K562 (cell line): ENCODE data around the gene SP2. TPM values are rescaled to one million over a fixed set of nuclear protein-coding genes. Genes with fewer than 3 reads are reported as not detected.

Source experiments
- C11orf30 ChIP-seq: fragments of 450-650 bp; IDR thresholded peaks from 2 replicates; pipeline ENCODE4 v1.6.1; 2016; ENCODE audit warnings: low read depth, mild to moderate bottlenecking
- CHCHD3 ChIP-seq: fragments of 250-450 bp; sonication (Bioruptor Pico); IDR thresholded peaks from 2 replicates; pipeline ENCODE4 v2.1.2; 2022; ENCODE audit warnings: mild to moderate bottlenecking
- CSDE1 ChIP-seq, 2 experiments: fragments of 450-650 bp; IDR thresholded peaks; 2 replicates each; pipeline ENCODE4 v1.6.1; 2016; ENCODE audit warnings: mild to moderate bottlenecking in 1 of 2
- FOXA3 ChIP-seq, 2 experiments: fragments of 450-650 bp in 1 of 2; sonication (generic) in 1 of 2; formaldehyde crosslinking; IDR thresholded peaks in 1 of 2; conservative IDR thresholded peaks in 1 of 2; 2 replicates each; pipeline versions ENCODE4 v1.4.0 to v1.8.0; 2020 to 2022; ENCODE audit warnings: mild to moderate bottlenecking in 2 of 2, missing genetic modification reagents in 1 of 2
- GABPB1 ChIP-seq: sonication (generic); formaldehyde crosslinking; IDR thresholded peaks from 2 replicates; pipeline ENCODE4 v1.8.0; 2022; ENCODE audit warnings: mild to moderate bottlenecking, missing genetic modification reagents
- HNRNPH1 ChIP-seq: fragments of 200-400 bp; formaldehyde crosslinking; optimal IDR thresholded peaks from 2 replicates; pipeline ENCODE3; 2017; ENCODE audit warnings: low read depth, mild to moderate bottlenecking, low read length, moderate library complexity
- JUN ChIP-seq, 2 experiments: sonication (generic) in 1 of 2; formaldehyde crosslinking in 1 of 2; IDR thresholded peaks; 2 replicates each; pipeline versions ENCODE4 v1.6.1 to v1.8.0; 2012 to 2022; ENCODE audit warnings: borderline replicate concordance in 2 of 2, mild to moderate bottlenecking in 2 of 2, improper control_type of control experiment in 1 of 2, low read depth in 1 of 2, low read length in 1 of 2, missing genetic modification reagents in 1 of 2
- KLF10 ChIP-seq: fragments of 250-450 bp; sonication (Bioruptor Pico); IDR thresholded peaks from 2 replicates; pipeline ENCODE4 v1.6.1; 2021; ENCODE audit warnings: matching md5 sums
- MEF2A ChIP-seq: IDR thresholded peaks from 2 replicates; pipeline ENCODE4 v1.6.1; 2011; ENCODE audit warnings: low read depth, mild to moderate bottlenecking, low read length, moderate library complexity; ENCODE audit not compliant: control insufficient read depth
- RBBP5 ChIP-seq: fragments of 200-600 bp; sonication (generic); IDR thresholded peaks from 2 replicates; pipeline ENCODE4 v1.6.1; 2012; ENCODE audit warnings: borderline replicate concordance, mild to moderate bottlenecking, low read length, control low read depth, inconsistent platforms; ENCODE audit not compliant: insufficient read depth, poor library complexity, severe bottlenecking
- RBM15 ChIP-seq: fragments of 200-400 bp; formaldehyde crosslinking; IDR thresholded peaks from 2 replicates; pipeline ENCODE4 v1.6.1; 2018; ENCODE audit warnings: mild to moderate bottlenecking, low read length, moderate library complexity; ENCODE audit not compliant: insufficient read depth
- SMAD3 ChIP-seq: fragments of 450-650 bp; formaldehyde crosslinking; conservative IDR thresholded peaks from 2 replicates; pipeline ENCODE4 v1.4.0; 2020; ENCODE audit warnings: mild to moderate bottlenecking
- SPI1 ChIP-seq: IDR thresholded peaks from 2 replicates; pipeline ENCODE4 v1.6.1; 2011; ENCODE audit warnings: low read depth, low read length, control low read depth, borderline replicate concordance
- WHSC1 ChIP-seq: IDR thresholded peaks from one replicate; pipeline ENCODE4 v1.6.1; 2012; ENCODE audit warnings: low read length, control low read depth, inconsistent platforms
- ZFP1 ChIP-seq: fragments of 450-650 bp; formaldehyde crosslinking; IDR thresholded peaks from 2 replicates; pipeline ENCODE4 v1.4.0; 2020; ENCODE audit warnings: mild to moderate bottlenecking, mixed read lengths
- ZFPM2 ChIP-seq: fragments of 250-450 bp; sonication (Bioruptor Pico); IDR thresholded peaks from 2 replicates; pipeline ENCODE4 v1.5.1; 2022; ENCODE audit warnings: mild to moderate bottlenecking
- ZNF174 ChIP-seq: fragments of 250-450 bp; sonication (Bioruptor Pico); IDR thresholded peaks from 2 replicates; pipeline ENCODE4 v1.4.0; 2020; ENCODE audit warnings: mild to moderate bottlenecking
- ZNF507 ChIP-seq: conservative IDR thresholded peaks from 2 replicates; pipeline ENCODE4 v1.6.1; 2017; ENCODE audit warnings: missing genetic modification characterization, missing compliant biosample characterization
- ZNF707 ChIP-seq: fragments of 250-450 bp; sonication (Bioruptor Pico); conservative IDR thresholded peaks from 2 replicates; pipeline ENCODE4 v1.8.0; 2022; ENCODE audit warnings: inconsistent platforms, mild to moderate bottlenecking, moderate library complexity
- polyA plus RNA-seq, 8 experiments: library from polyadenylated mRNA; depleted of rRNA in 4 of 8; stranded (reverse) in 5 of 8; unstranded in 3 of 8; fragments of >200 nt; fragmentation: Nextera tagmentation in 2 of 8; fragmentation: Illumina TruSeq in 1 of 8; extraction: Ambion mirVana in 2 of 8; extraction: Trizol in 1 of 8; gene quantifications; 2 replicates each; pipeline versions ENCODE4 v1.2.1 to v1.2.3, GENCODE V29; 2011 to 2014; ENCODE audit warnings: inconsistent platforms in 1 of 8, missing spikeins in 1 of 8
- total RNA-seq, 7 experiments: library from RNA; depleted of rRNA in 6 of 7; stranded (reverse); fragments of >200 nt in 6 of 7; fragmentation: Illumina TruSeq in 2 of 7; extraction: Trizol in 2 of 7; gene quantifications; 2 replicates each; pipeline versions ENCODE4 v1.2.1 to v1.2.3, GENCODE V29; 2011 to 2021; ENCODE audit warnings: low replicate concordance in 1 of 7
- TF ChIP-seq, protein P1 (sequence below): fragments of 250-450 bp; sonication (Bioruptor Pico); IDR thresholded peaks from 2 replicates; pipeline ENCODE4 v1.9.0; 2021; ENCODE audit warnings: mild to moderate bottlenecking
- TF ChIP-seq, protein P2 (sequence below): sonication (generic); formaldehyde crosslinking; IDR thresholded peaks from 2 replicates; pipeline ENCODE4 v1.8.1; 2023; ENCODE audit warnings: mild to moderate bottlenecking, missing genetic modification reagents
- TF ChIP-seq, protein P3 (sequence below): fragments of 250-450 bp; sonication (Bioruptor Pico); IDR thresholded peaks from 2 replicates; pipeline ENCODE4 v1.8.0; 2021; ENCODE audit warnings: moderate library complexity, mild to moderate bottlenecking, inconsistent platforms
- TF ChIP-seq, protein P4 (sequence below): sonication (generic); formaldehyde crosslinking; IDR thresholded peaks from 2 replicates; pipeline ENCODE4 v1.8.1; 2023; ENCODE audit warnings: mild to moderate bottlenecking, missing genetic modification reagents

SP2 gene
- total and polyA plus RNA-seq, 9 of the 15 experiments (the other 6 are each of a cell fraction or from before 2014, with no cell fraction given) = 0.77 to 22.3 (median 2.3) TPM

DNA sequence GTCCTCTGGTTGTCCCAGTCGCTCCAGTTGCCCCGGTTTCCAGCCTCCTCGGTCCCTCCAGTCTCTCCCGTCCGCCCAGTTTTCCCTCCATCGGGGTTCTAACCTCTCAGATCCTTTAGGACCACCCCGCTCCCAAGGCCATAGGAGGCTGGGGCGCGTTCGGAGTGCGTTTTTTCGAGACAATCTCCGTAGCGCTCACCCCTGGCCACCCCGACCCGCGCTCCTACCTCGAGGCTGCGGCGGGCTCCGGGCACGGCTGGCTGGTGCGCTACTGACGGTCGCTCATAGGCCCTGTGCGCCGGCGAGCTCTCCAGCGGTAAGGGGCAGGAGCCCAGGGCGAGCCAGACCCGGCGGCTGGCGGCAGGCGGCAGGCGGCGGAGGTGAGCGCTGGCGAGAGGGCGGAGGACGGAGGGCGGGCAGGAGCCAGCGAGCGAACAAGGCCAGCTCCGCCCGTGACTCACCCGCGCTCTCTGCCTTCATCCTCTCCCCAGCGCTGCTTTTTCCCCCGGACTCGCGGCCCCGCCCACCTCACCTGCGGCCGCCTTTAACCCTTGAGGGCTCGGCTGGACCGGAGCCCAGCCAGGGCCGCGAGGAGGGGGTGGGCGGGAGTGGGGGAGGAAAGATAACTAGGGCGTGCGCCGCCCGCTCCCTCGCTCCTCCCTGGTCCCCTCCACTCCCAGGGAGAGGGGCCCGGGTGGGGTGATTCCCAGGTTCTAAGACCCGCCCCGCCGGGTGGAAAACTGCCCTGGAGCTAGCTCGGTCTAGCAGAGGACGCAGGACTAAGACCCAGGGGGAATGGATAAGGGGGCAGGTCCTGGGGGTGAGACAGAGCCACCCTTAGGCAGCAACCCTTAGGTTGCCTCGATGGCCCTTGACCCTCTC, 45.1 kb upstream of the SP2 start, which contains the start of gene SP6 (continued):
- TF ChIP-seq ZNF174 (no peak), GABPB1 (CRISPR knock-in tag) (peak; percentile 77; the same call in 1 of the 2 replicates), RBBP5 (peak; percentile 48), KLF10 (CRISPR knock-in tag) (no peak), WHSC1 (no peak), ZFP1 (CRISPR knock-in tag) (no peak), RBM15 (no peak), SPI1 (no peak), HNRNPH1 (no peak), SMAD3 (CRISPR knock-in tag) (no peak), JUN (IDR thresholded peaks at IDR 0.05; ENCODE audit: borderline replicate concordance, low read depth, low read length) (peak; percentile 61), JUN (CRISPR knock-in tag; IDR thresholded peaks at IDR 0.05; ENCODE audit: borderline replicate concordance) (no peak), CSDE1 (IDR thresholded peaks at IDR 0.05) (no peak), ZFPM2 (CRISPR knock-in tag) (no peak), ZNF707 (CRISPR knock-in tag) (no peak), CHCHD3 (no peak), MEF2A (no peak), ZNF507 (no peak), FOXA3 (CRISPR knock-in tag; conservative IDR thresholded peaks at IDR 0.05 in 1 of 2, IDR thresholded peaks at IDR 0.05 in 1 of 2) (no peak), C11orf30 (no peak)
- TF ChIP-seq, protein P1, sequence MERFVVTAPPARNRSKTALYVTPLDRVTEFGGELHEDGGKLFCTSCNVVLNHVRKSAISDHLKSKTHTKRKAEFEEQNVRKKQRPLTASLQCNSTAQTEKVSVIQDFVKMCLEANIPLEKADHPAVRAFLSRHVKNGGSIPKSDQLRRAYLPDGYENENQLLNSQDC = no peak
- TF ChIP-seq, protein P2, sequence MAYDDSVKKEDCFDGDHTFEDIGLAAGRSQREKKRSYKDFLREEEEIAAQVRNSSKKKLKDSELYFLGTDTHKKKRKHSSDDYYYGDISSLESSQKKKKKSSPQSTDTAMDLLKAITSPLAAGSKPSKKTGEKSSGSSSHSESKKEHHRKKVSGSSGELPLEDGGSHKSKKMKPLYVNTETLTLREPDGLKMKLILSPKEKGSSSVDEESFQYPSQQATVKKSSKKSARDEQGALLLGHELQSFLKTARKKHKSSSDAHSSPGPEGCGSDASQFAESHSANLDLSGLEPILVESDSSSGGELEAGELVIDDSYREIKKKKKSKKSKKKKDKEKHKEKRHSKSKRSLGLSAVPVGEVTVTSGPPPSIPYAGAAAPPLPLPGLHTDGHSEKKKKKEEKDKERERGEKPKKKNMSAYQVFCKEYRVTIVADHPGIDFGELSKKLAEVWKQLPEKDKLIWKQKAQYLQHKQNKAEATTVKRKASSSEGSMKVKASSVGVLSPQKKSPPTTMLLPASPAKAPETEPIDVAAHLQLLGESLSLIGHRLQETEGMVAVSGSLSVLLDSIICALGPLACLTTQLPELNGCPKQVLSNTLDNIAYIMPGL (CRISPR knock-in tag) = no peak
- TF ChIP-seq, protein P3, sequence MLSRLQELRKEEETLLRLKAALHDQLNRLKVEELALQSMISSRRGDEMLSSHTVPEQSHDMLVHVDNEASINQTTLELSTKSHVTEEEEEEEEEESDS (CRISPR knock-in tag) = no peak
- TF ChIP-seq, protein P4, sequence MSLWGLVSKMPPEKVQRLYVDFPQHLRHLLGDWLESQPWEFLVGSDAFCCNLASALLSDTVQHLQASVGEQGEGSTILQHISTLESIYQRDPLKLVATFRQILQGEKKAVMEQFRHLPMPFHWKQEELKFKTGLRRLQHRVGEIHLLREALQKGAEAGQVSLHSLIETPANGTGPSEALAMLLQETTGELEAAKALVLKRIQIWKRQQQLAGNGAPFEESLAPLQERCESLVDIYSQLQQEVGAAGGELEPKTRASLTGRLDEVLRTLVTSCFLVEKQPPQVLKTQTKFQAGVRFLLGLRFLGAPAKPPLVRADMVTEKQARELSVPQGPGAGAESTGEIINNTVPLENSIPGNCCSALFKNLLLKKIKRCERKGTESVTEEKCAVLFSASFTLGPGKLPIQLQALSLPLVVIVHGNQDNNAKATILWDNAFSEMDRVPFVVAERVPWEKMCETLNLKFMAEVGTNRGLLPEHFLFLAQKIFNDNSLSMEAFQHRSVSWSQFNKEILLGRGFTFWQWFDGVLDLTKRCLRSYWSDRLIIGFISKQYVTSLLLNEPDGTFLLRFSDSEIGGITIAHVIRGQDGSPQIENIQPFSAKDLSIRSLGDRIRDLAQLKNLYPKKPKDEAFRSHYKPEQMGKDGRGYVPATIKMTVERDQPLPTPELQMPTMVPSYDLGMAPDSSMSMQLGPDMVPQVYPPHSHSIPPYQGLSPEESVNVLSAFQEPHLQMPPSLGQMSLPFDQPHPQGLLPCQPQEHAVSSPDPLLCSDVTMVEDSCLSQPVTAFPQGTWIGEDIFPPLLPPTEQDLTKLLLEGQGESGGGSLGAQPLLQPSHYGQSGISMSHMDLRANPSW = no peak
